Fibroblast of mammary gland (primary cell): ENCODE data around the gene JADE1.

Experiments used
- DNase-seq: peaks from one replicate; pipeline ENCODE4 v3.0.0-alpha.2; 2010; ENCODE audit warnings: low read depth
- H3K4me3 ChIP-seq: 2 replicates; pipeline ENCODE4 v1.5.1; 2011; ENCODE audit warnings: low read depth, mild to moderate bottlenecking, low read length, moderate library complexity; ENCODE audit not compliant: control insufficient read depth
- TF ChIP-seq, protein P1 (sequence below): conservative IDR thresholded peaks from 2 replicates; pipeline ENCODE4 v1.5.1; 2011; ENCODE audit warnings: low read depth, low read length, inconsistent platforms; ENCODE audit not compliant: control insufficient read depth, insufficient read depth

The JADE1 gene

GRCh38 chr4:128854433-128854832, 44.9 kb downstream of the JADE1 start:
- TF ChIP-seq, protein P1, sequence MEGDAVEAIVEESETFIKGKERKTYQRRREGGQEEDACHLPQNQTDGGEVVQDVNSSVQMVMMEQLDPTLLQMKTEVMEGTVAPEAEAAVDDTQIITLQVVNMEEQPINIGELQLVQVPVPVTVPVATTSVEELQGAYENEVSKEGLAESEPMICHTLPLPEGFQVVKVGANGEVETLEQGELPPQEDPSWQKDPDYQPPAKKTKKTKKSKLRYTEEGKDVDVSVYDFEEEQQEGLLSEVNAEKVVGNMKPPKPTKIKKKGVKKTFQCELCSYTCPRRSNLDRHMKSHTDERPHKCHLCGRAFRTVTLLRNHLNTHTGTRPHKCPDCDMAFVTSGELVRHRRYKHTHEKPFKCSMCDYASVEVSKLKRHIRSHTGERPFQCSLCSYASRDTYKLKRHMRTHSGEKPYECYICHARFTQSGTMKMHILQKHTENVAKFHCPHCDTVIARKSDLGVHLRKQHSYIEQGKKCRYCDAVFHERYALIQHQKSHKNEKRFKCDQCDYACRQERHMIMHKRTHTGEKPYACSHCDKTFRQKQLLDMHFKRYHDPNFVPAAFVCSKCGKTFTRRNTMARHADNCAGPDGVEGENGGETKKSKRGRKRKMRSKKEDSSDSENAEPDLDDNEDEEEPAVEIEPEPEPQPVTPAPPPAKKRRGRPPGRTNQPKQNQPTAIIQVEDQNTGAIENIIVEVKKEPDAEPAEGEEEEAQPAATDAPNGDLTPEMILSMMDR = no peak
- H3K4me3 ChIP-seq = no peak overlapping the region
- peak; percentile 12 for DNase-seq

- TF ChIP-seq, protein P1 = no peak
- H3K4me3 ChIP-seq = no peak overlapping the region
- no peak for DNase-seq
Observed at GRCh38 chr4:128855621-128856020, 46.1 kb downstream of the JADE1 start.

- no peak overlapping the region for H3K4me3 ChIP-seq
- TF ChIP-seq, protein P1 = no peak
- peak; percentile 18 for DNase-seq
Observed at GRCh38 chr4:128856246-128856645, 46.7 kb downstream of the JADE1 start.

- H3K4me3 ChIP-seq = no peak overlapping the region
- TF ChIP-seq, protein P1 = no peak
- peak; percentile 87 for DNase-seq
Observed at GRCh38 chr4:128858879-128859671, 49.6 kb downstream of the JADE1 start.

- DNase-seq = peak; percentile 89
- TF ChIP-seq, protein P1 = no peak
- no peak overlapping the region for H3K4me3 ChIP-seq
Observed at GRCh38 chr4:128859887-128860677, 50.6 kb downstream of the JADE1 start.

DNA sequence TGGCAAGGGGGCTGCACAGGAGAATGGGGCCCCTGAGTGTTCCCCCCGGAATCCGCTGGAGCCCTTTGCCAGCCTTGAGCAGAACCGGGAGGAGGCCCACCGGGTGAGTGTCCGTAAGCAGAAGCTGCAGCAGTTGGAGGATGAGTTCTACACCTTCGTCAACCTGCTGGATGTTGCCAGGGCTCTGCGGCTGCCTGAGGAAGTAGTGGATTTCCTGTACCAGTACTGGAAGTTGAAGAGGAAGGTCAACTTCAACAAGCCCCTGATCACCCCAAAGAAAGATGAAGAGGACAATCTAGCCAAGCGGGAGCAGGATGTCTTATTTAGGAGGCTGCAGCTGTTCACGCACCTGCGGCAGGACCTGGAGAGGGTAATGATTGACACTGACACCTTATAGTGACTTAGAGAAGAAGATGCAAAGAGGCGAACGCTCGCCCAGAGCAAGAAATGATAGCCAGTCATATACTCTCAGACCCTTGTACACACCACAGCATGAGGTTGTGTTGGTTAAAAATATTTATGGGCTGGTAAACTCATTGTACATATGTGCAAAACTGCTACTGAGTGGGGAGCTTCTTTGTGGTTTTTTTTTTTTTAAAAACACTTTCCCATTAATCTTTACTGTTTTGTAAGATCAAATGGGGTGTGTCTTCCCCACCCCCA, 52.5 kb downstream of the JADE1 start:
- TF ChIP-seq, protein P1 = no peak
- no peak for DNase-seq
- H3K4me3 ChIP-seq = no peak overlapping the region
